HG02852 (cell line): ENCODE results near the gene UGT1A8.
"Not testable (repeated sequence)": the region's sequence is repeated elsewhere in the genome, so short reads cannot be mapped to it uniquely, and the experiment has no call there.

ENCODE experiments used
- ATAC-seq: cut with Tn5 transposase; IDR thresholded peaks from one replicate; pipeline ENCODE4 v1.9.1; 2021; ENCODE audit warnings: mild to moderate bottlenecking, moderate library complexity; ENCODE audit not compliant: unreplicated experiment

UGT1A8 gene

DNA sequence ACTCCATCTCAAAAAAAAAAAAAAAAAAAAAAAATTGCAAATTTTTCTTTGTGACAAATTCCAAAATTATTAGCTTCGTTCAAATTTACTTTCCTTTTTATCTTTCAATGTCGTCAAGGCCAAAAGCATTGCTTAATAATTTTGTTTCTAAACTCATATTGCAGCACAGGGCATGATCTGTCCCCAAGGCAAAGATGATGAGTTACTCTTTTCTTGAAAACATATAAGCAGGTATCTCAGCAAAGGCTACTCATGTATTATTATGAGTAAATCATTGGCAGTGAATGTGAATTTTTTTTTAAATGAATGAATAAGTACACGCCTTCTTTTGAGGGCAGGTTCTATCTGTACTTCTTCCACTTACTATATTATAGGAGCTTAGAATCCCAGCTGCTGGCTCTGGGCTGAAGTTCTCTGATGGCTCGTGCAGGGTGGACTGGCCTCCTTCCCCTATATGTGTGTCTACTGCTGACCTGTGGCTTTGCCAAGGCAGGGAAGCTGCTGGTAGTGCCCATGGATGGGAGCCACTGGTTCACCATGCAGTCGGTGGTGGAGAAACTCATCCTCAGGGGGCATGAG lies 64.2 kb downstream of the UGT1A8 start, which contains the start of gene UGT1A7:
UGT1A7 (plus strand) TSS at position 381 of the 579 bp plus-strand sequence; CDS start at position 418, 37 bp downstream.
- no peak for ATAC-seq

DNA sequence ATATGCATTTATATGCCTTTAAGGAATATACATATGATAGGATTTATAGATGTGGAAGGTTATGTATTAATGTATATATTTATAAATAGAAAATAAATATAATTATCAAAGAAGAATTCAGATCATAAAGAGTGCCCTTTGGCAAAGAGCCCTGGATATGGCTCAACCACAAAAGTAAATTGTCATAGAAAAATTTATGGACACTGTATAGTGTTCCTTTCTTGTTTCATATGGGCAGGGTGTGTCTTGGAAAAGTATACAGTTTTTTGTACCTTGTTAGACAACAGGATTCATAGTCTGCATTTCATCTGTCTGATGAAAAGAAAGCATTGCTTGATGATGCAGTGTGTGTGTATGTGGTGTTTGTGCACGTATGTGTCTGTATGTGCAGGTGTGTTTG lies 67.2 kb downstream of the UGT1A8 start:
- ATAC-seq = no peak

DNA sequence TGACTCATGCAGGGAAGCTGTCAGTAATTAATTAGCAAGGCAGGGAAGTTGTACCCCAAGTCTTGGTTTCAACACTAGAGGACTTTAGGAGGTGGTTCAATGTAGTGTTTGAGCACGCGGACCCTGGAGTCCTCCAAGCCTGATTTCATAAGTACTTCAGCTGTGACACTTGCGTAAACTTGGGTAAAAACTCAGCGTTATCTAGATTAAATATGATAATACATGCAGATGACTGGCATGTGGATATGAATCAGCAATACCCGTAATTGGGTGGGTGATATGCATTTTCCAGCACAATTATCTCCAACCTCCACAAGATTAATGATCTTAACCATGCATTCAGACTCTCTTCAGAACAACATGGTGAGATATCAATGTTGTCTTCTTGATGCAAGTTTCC lies 69.5 kb downstream of the UGT1A8 start:
- ATAC-seq = no peak

DNA sequence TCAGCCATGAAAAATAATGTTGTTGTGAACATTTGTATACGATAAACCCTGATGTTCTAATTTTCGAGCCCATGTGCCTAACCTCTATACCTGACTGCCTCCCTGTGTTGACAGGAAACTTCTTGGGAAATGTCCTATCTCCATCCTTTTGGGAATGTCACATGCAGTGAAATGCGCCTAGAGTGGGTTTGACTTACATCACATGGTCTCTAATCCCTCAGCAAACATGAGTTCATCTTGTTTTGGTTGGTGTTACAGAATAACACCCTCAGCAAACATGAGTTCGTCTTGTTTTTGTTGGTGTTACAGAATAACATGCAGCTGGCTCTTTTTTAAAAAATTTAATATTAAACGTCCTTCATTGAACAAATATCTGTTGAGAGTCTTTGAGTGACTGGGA lies 70.9 kb downstream of the UGT1A8 start:
- no peak for ATAC-seq

DNA sequence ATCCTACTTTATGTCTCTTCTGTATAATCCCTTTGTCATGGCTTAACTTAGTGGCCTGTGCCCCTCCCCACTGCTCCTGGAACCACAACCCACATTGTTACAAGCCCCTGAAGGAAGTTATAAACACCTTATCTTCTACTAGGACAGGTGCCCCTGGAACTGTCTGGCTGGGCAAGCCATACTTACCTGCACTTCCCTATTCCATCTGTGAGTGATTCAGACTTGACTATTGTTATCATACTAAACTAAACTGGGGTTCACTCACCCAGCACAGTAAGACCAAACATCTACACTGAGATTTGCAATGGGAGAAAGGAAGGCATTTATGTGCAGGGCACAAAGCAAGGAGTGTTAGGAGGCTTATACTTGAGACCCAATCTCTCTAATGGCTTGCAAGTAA lies 71.6 kb downstream of the UGT1A8 start:
- ATAC-seq = no peak

DNA sequence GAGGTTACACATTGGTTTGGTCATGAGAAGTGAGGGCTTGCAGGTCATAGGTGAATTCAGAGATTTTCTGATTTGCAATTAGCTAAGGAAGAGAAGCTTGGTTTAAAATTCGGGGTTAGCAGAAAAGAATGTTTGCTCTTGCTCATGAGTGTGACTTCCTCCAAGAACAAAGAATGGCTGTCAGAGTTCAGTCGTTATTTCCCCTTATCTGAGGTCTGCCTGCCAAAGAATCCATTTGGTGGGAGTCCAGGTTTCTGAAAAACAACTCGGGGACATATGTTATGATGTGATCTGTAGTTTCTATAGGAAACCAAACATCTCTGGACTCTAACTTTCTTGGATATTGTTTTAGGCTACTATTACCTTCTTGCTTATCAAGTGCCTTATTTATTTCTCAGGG lies 72.1 kb downstream of the UGT1A8 start:
- ATAC-seq = no peak

DNA sequence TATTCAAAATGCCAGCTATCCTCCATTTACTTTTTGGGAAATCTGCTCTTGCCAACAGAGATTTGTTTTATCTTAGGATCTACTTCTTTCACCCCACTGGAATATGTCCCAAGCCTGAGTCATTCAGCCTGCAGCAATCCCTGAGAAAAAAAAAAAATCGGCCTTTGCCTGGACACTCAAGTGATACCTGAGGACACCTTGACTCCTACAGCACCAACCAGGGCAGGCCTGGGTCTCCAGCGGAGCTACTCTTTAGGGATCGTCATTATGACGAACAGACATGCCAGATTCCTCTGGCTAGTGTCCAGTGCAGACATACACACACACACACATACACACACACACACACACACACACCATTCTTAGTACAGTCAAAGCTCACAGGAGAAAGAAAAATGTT lies 73.0 kb downstream of the UGT1A8 start:
- no peak for ATAC-seq

DNA sequence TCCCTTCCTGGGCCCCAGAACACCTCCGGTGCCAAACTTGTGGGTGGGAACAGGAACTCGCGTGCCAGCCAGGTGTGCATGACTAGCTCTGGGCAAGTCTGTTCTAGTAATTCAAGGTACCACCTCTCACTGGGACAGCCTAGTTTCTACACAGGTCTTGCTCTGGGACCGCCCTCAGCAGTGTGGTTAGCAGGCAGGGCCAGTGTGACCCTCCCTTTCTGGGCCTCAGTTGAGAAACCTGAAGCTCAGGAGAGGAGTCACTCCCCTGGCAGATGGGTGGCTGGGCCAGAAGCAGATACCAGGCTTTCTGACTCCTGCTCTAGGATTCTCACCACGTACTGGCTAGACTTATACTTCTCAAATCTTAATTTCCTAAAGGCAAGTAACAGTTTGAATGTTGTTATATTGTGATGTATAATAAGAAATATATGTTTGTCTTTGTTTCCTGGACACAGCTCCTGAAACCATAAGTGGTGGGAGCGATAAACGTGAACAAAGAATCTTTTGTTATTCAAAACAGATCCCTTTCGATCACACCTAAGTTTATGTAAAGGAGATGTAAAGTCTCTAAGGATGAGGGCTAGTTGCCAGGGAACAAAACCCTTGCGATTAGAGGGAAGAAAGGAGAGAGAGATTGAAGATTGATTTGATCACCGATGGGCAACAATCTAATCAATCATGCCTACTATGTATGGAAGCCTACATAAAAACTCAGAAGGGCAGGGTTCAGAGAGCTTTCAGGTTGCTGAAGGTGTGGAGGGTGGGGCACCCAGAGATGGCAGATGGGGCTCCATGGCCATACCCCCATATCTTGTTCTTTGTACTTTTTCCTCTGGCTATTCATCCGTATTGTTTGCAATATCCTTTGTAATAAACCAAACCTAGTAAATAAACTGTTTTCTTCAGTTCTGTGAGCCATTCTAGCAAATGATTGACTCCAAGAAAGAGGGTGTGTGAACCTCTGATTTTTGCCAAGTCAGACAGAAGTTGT lies 74.3 kb downstream of the UGT1A8 start:
- ATAC-seq = no peak

DNA sequence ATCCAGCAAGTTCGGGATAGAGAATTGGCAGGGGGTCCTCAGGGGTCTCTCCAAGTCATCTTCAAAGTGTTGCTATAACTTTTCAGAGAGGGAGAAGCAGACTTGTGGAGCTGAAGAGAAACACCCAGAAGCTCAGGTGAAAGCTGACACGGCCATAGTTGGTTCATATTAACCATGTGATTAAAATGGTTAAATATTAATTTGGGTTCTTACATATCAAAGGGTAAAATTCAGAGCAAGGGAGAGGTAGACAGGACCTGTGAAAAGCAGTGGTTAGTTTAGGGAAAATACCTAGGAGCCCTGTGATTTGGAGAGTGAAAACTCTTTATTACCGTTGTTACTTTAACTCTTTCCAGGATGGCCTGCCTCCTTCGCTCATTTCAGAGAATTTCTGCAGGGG lies 75.2 kb downstream of the UGT1A8 start, which contains the start of gene UGT1A6:
UGT1A6 (plus strand) TSS at position 243 of the 400 bp plus-strand sequence; CDS start at position 358, 115 bp downstream.
- ATAC-seq = no peak

DNA sequence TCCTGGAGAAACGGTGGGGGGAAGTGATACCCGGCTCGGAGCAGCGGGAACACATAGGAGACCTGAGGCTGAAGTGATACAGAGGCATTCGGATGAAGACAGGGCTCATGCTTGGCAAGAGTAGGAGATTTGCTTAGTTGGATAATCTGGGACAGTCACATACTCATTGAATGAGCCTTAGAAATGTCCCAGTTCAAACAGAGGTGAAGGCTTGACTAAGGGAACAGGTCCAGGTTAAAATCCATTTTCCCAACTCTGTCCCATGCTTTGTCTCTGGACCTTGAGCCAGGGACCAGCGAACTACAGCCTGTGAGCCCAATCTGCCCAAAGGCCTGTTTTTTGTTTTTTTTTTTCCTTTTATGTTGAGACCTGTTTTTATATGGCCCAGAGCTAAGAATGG lies 76.5 kb downstream of the UGT1A8 start:
- ATAC-seq = no peak

DNA sequence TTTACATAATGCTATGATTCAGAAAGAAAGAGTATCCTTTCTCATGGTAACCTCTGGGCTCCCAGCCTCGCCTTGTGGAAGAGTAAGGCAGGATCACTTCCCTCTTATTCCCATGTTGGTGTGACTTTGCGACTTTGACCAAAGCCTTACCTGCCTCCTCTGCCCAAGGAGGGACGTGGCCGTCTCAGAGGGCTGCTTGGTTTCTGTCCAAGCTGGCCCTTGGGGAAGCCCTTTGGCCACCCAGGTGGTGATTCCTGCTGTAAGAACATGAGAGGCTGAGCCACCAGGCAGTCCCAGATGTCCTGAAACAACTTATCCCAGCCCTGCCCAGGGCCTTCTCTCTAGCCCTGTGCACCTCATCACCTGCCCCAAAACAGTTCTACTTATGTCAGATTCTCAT lies 81.3 kb downstream of the UGT1A8 start:
- no peak for ATAC-seq

DNA sequence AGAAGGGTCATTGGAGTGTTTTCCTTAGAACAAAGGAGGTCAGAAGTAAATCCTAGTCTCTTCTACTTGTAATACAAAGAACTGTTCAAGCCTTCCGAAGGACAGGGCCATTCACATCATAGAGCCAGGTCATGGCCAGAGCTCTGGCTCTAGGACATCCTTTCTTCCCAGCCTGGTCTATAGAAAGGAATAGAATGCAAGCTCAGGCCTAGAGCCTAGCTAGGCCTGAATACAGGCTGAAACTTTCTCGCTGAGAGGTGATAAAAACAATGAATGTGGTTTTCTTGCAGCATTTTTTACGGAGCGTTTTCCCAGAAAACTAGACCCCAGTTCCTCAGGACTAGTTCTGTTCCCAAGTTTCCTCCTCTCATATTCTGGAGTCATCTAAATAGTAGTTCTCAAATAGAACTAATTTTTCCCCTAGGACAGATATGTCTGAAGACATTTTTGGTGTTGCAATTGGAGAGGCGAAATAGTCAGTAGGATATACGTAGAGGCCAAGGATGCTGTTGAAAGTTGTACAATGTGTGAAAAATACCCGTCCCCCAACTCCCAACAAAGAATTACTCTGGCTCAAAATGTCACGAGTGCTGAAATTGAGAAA lies 82.1 kb downstream of the UGT1A8 start:
- no peak for ATAC-seq

DNA sequence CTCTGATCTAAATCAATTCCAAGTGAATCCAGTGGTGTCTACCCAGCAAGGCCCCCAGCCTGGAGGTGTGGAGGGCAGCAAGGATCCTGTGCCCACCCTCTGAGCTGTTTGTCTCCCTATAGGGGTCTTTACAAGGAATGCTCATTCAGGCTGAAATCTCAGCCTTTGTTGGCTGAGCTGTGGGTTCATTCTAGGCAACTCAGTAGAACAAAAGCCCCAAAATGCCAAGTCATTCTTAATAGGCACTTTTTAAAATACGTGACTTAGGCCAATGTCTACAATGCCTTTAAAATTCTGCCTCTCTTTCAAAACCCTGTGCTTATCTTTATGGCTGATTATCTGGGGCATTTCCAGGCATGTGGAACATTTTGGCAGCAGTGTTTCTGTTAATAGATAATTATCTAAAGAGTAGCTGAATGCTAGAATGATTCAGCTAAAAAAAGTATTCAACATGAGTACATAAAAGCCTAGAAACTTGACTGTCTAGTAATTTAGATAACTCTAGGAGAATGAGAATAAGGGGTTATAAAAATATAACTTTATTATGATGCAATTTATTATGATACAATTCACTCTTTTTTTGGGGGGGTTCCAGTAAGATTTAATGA lies 82.7 kb downstream of the UGT1A8 start:
- ATAC-seq = no peak

DNA sequence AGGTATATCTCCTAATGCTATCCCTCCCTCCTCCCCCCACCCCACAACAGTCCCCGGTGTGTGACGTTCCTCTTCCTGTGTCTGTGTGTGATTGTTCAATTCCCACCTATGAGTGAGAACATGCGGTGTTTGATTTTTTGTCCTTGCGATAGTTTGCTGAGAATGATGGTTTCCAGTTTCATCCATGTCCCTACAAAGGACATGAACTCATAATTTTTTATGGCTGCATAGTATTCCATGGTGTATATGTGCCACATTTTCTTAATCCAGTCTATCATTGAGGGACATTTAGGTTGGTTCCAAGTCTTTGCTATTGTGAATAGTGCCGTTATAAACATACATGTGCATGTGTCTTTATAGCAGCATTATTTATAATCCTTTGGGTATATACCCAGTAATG lies 83.4 kb downstream of the UGT1A8 start:
- not testable (repeated sequence) for ATAC-seq

DNA sequence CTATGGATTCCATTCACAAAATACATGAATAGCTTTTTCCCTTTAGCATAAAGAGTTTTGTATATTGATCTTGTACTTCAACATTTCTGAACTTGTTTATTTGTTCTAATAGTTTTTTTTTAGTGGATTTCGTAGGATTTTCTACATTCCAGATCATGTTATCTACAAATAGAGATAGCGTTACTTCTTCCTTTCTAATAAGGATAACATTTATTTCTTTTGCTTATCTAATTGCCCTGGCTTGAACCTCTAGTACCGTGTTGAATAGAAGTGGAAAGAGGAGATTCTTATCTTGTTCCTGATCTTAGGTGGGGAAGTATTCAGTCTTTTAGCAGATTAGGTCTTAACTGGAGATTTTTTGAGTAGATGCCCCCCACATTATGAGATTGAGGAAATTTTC lies 84.8 kb downstream of the UGT1A8 start:
- ATAC-seq = no peak

DNA sequence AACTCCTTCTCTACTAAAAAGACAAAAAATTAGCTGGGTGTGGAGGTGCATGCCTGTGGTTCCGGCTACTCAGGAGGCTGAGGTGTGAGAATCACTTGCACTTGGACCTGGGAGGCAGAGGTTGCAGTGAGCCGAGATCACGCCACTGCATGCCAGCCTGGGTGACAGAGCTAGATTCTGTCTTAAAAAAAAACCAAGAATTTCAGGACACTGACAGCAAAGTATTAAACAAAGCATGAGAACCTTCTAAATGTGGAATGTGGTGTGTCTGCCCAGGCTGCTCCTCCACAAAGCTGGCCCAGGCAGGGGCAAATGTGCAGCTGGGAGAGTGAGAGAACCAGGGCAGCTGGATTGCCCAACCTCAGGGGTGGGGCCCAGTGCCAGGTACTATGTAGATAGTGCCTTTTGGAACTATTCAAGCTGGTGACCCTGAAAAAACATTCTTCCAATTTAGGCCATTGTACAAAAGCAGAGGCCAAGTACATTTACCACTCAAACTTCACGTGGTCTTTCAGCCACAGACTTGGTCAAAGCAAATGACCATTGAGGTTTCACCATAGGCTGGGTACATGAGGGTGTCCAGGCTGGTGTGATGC lies 88.6 kb downstream of the UGT1A8 start:
- ATAC-seq = no peak

DNA sequence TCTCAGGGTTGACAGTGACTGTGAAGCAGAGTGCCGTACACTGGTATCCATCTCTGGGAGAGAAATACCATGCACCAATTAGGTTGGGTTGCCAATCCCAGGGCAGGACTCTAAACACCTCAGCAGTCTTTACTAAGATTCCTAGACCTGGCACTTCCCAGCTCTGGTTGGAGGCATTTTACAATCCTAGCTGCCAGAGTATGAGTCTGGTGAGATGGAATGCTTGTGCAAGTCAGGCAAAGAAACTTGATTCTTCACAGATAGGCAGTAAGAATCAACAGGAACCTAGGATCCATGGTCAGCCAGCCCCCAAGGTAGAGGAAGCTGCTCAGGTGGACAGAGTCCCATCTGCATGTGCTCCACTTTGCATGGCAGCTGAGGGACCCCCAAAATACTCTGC lies 89.3 kb downstream of the UGT1A8 start:
- ATAC-seq = no peak

DNA sequence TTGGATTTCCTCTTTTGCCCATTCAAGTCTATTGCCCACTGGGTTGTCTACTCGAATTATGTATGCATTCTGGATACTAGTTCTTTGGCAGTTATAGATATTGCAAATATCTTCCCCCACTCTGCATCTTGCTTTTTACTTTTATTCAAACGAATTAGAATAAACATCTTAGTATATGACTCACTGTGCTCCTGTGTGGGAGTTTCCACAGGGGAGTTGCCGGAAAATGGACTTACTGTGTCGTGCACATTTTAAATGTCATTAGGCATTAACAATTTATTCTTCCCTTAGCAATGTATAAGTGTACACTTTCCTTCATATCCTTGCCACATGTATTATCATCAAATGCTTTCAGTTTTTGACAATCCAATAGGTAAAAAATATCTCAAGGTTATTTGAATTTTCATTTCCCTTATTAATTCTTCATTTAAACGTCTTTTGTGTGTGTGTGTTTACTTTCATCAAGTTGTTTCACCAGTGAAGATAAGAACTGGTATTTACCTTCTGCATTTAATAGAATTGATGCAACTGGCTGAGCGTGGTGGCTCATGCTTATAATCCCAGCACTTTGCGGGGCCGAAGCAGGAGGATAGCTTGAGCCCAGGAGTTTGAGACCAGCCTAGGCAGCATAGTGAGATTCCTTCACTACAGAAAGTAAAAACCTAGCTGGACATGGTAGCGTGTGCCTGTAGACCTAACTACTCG lies 90.7 kb downstream of the UGT1A8 start:
- no peak for ATAC-seq

DNA sequence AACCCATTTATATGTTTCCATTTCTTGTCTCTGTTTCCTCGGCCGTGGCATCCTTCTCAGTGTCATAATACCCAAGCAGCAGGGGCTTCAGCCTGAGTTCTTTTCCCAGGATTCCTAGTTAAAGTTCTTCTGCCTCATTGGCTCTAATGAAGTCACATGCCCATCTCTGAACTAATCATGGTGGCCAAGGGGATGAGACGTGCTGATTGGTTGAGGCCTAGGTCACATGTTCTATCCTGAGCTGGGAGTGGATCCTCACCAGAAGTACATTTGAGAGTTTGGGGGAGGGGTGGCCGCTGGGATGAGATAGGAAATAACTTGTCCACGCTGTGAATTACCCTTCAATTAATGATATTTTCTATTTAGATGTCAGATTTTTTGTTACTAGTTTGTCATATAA lies 91.5 kb downstream of the UGT1A8 start:
- no peak for ATAC-seq

DNA sequence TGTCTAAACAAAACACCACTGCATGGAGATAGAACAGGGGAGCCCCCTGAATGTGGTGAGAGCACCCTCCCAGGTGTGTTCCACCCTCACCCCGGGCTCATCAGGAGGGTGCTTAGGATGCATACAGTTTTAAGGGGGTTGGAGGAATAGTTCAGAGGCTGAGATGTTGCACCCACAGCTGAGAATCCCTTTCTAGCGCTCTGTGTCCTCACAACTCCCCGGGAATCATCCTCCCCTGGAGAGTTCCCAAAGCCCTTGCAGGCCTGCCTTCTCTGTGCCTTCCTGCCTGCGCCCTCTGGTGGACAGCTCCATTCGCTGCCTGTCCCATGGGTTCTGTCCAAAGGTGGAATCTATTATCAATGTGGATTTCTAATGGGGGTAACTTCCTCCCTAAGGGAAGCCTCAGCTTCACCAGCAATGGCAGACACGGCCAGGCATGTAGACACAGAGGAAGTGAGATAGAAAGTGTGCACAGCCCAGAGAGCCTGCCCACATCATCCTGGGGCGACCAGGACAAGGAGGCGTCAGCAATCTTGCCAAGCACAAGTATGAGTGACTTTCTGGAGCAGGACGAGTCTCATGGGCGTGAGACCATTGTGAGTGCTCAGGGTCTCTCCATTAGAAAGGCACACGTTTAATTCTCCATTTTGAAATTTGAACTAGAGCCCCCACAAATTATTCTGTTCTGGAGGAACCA lies 94.0 kb downstream of the UGT1A8 start:
- ATAC-seq = no peak
